Smooth muscle cell (in vitro differentiated cells): Measurements from ENCODE around the gene TIAL1. TPM values are rescaled to one million over a fixed set of nuclear protein-coding genes. Genes with fewer than 3 reads are reported as not detected.

Experiments used
- DNase-seq: peaks from one replicate; lab custom pipeline; 2025; ENCODE audit not compliant: unreplicated experiment; lab: John Stamatoyannopoulos, UW
- H2AFZ ChIP-seq: fragments of 200-600 bp; sonication (generic); 2 replicates; pipeline ENCODE4 v1.6.0; 2016; ENCODE audit warnings: antibody characterized with exemption, low read depth, mild to moderate bottlenecking
- H3F3A ChIP-seq: fragments of 200-600 bp; sonication (generic); 2 replicates; pipeline ENCODE4 v1.6.0; 2017; ENCODE audit warnings: antibody characterized with exemption, low read depth
- H3K27ac ChIP-seq: fragments of 200-600 bp; sonication (generic); 2 replicates; pipeline ENCODE4 v1.5.1; 2016; ENCODE audit warnings: low read depth, mild to moderate bottlenecking
- H3K27me3 ChIP-seq: fragments of 200-600 bp; sonication (generic); 2 replicates; pipeline ENCODE4 v1.6.1; 2016; ENCODE audit warnings: low read depth, mild to moderate bottlenecking
- H3K36me3 ChIP-seq: fragments of 200-600 bp; sonication (generic); 2 replicates; pipeline ENCODE4 v1.5.1; 2016; ENCODE audit warnings: low read depth
- H3K4me1 ChIP-seq: fragments of 200-600 bp; sonication (generic); 2 replicates; pipeline ENCODE4 v1.5.1; 2016; ENCODE audit warnings: low read depth
- H3K4me2 ChIP-seq: fragments of 200-600 bp; sonication (generic); 2 replicates; pipeline ENCODE4 v1.6.0; 2016; ENCODE audit warnings: mild to moderate bottlenecking
- H3K4me3 ChIP-seq: fragments of 200-600 bp; sonication (generic); 2 replicates; pipeline ENCODE4 v1.5.1; 2016; ENCODE audit warnings: mild to moderate bottlenecking
- H3K79me2 ChIP-seq: fragments of 200-600 bp; sonication (generic); 2 replicates; pipeline ENCODE4 v1.6.0; 2016; ENCODE audit warnings: low read depth, mild to moderate bottlenecking
- H3K9ac ChIP-seq: fragments of 200-600 bp; sonication (generic); 2 replicates; pipeline ENCODE4 v1.6.0; 2016; ENCODE audit warnings: low read depth
- H3K9me3 ChIP-seq: fragments of 200-600 bp; sonication (generic); replicated peaks from 2 replicates; pipeline ENCODE4 v1.5.1; 2016; ENCODE audit warnings: low read depth
- H4K20me1 ChIP-seq: fragments of 200-600 bp; sonication (generic); 2 replicates; pipeline ENCODE4 v1.6.0; 2016; ENCODE audit warnings: low read depth
- CTCF ChIP-seq: fragments of 200-600 bp; sonication (generic); IDR thresholded peaks from 2 replicates; pipeline ENCODE4 v1.5.1; 2017; ENCODE audit warnings: borderline replicate concordance, mild to moderate bottlenecking, antibody characterized with exemption; ENCODE audit not compliant: insufficient read depth, poor library complexity, severe bottlenecking
- WGBS: methylation state at CpG from one replicate; pipeline ENCODE4 v1.1.7; 2016; ENCODE audit warnings: low lambda C conversion rate; 5-methylcytosine and 5-hydroxymethylcytosine counted together
- polyA plus RNA-seq: library from polyadenylated mRNA; unstranded; fragments of >200 nt; fragmentation: Nextera tagmentation; extraction: Ambion mirVana; gene quantifications from 2 replicates; pipeline ENCODE4 v1.2.1, GENCODE V29; 2016
- total RNA-seq: library from RNA; depleted of rRNA; stranded (reverse); fragments of >200 nt; gene quantifications from 2 replicates; pipeline ENCODE4 v1.2.3, GENCODE V29; 2014

The TIAL1 gene
- total and polyA plus RNA-seq, 2 experiments from 2014 or later: 40.0 to 117 TPM

- no peak overlapping the region for H3K4me3 ChIP-seq
- H3F3A ChIP-seq: peaks cover 4% of the 10 kb centered on the region
These were observed 1.6 kb upstream of the TIAL1 start for GRCh38 chr10:119598397-119598796.

GRCh38 chr10:119597405-119598186 is 832 bp upstream of the TIAL1 start:
- H2AFZ ChIP-seq: no peak overlapping the region
- peak overlapping the region; percentile 64 for H3K4me3 ChIP-seq
- H3K36me3 ChIP-seq: no peaks in the 10 kb centered on the region
- no peaks in the 10 kb centered on the region for H3K9me3 ChIP-seq
- peak overlapping the region; percentile 99 for H3K4me2 ChIP-seq
- H3F3A ChIP-seq: peaks cover 4% of the 10 kb centered on the region
- H3K27me3 ChIP-seq: no peaks in the 10 kb centered on the region
- peaks cover 37% of the 10 kb centered on the region for H3K79me2 ChIP-seq
- no peak for DNase-seq
- H4K20me1 ChIP-seq: peaks cover 31% of the 10 kb centered on the region
- no peak overlapping the region for H3K9ac ChIP-seq
- 48% methylated on average over 21 of the region's 21 CpGs for WGBS
- no peak for TF ChIP-seq CTCF
- peaks cover 27% of the 10 kb centered on the region for H3K4me1 ChIP-seq
- peak overlapping the region; percentile 90 for H3K27ac ChIP-seq

More at GRCh38 chr10:119598397-119598796, 1.6 kb upstream of the TIAL1 start:
- no peak overlapping the region for H3K9ac ChIP-seq
- peaks cover 29% of the 10 kb centered on the region for H3K79me2 ChIP-seq
- H3K36me3 ChIP-seq: no peaks in the 10 kb centered on the region
- no peak overlapping the region for H3K27ac ChIP-seq
- TF ChIP-seq CTCF: no peak
- no peak overlapping the region for H2AFZ ChIP-seq
- no peak for DNase-seq
- no peak overlapping the region for H3K4me2 ChIP-seq
- H4K20me1 ChIP-seq: peaks cover 23% of the 10 kb centered on the region
- H3K27me3 ChIP-seq: no peaks in the 10 kb centered on the region
- peaks cover 19% of the 10 kb centered on the region for H3K4me1 ChIP-seq
- H3K9me3 ChIP-seq: no peaks in the 10 kb centered on the region
- WGBS: 98% methylated on average over 7 of the region's 7 CpGs

- Histone ChIP-seq H3K4me1 (peaks cover 37% of the 10 kb centered on the region), H3K4me2 (peak overlapping the region; percentile 99), H4K20me1 (peaks cover 48% of the 10 kb centered on the region), H3K9ac (peak overlapping the region; percentile 82), H3K4me3 (peak overlapping the region; percentile 64), H2AFZ (peak overlapping the region; percentile 54), H3K27me3 (no peaks in the 10 kb centered on the region), H3F3A (peaks cover 4% of the 10 kb centered on the region), H3K27ac (peak overlapping the region; percentile 90), H3K79me2 (peaks cover 54% of the 10 kb centered on the region), H3K9me3 (no peaks in the 10 kb centered on the region), H3K36me3 (no peaks in the 10 kb centered on the region)
- peak; percentile 33 for DNase-seq
- TF ChIP-seq CTCF: no peak
- WGBS: under 1% methylated on average over 22 of the region's 50 CpGs
These were observed 868 bp downstream of the TIAL1 start for GRCh38 chr10:119595676-119596515.
